ENCODE measurements around the gene IQCF6.

IQCF6 gene

GRCh38 chr3:51779137-51779536 is at the start of gene IQCF6:
Gene IQCF6, minus strand, starts transcription at chr3:51779237. Its CDS starts 13 bp downstream, at chr3:51779224.
- DNase-seq (ENCODE audit: extremely low read depth, low read depth) = no peak
- TF ChIP-seq, protein P1, sequence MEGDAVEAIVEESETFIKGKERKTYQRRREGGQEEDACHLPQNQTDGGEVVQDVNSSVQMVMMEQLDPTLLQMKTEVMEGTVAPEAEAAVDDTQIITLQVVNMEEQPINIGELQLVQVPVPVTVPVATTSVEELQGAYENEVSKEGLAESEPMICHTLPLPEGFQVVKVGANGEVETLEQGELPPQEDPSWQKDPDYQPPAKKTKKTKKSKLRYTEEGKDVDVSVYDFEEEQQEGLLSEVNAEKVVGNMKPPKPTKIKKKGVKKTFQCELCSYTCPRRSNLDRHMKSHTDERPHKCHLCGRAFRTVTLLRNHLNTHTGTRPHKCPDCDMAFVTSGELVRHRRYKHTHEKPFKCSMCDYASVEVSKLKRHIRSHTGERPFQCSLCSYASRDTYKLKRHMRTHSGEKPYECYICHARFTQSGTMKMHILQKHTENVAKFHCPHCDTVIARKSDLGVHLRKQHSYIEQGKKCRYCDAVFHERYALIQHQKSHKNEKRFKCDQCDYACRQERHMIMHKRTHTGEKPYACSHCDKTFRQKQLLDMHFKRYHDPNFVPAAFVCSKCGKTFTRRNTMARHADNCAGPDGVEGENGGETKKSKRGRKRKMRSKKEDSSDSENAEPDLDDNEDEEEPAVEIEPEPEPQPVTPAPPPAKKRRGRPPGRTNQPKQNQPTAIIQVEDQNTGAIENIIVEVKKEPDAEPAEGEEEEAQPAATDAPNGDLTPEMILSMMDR (IDR thresholded peaks at IDR 0.05; ENCODE audit: low read depth, low read length) = no peak

DNA sequence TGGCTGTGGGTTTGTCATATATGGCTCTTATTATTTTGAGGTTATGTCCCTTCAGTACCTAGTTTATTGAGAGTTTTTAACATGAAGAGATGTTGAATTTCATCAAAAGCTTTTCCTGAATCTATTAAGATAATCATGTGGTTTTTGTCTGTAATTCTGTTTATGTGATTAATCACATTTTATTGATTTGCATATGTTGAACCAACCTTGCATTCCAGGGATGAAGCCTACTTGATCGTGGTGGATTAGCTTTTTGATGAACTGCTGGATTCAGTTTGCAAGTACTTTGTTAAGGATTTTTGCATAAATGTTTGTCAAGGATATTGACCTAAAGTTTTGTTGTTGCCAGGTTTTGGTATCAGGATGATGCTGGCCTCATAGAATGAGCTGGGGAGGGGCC is 49.3 kb upstream of the IQCF6 start:
- TF ChIP-seq, protein P1 (IDR thresholded peaks at IDR 0.05; ENCODE audit: low read depth, low read length) = no peak
- DNase-seq (ENCODE audit: extremely low read depth, low read depth) = no peak

DNA sequence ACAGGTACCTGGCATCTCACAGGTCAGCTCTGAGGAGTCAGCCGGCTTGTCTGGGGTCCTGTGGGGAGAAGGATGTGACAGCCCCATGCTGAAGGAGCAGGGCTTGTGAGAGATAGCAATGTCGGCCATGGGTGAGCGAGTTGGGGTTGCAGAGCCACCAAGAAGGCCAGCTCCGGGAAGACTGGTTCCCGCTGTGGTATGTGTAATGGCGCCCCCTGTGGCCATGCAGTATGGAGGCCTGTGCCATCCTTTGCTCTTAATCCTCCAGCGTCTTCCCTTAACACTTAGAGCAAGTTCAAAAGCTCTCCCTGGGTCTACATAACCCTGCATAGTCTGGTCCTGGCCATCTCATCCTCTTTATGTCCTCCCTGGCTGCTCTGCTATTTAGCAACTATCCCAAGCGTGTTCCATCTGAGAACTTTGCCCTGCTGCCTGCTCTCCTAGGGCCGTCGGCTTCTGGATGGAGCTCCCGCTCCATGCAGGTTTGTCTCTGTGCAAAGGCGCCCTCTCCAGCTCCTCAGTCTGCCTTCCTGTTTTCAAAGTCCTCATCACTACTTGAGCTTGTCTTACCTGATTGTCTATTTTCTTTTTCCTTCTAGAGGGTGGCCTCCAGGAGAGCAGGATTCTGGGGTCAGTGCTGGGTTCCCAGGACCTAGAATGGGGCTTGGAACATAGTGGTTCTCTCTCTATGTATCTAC is 40.8 kb upstream of the IQCF6 start:
- TF ChIP-seq, protein P1 (IDR thresholded peaks at IDR 0.05; ENCODE audit: low read depth, low read length) = no peak
- DNase-seq (ENCODE audit: extremely low read depth, low read depth) = no peak

- no peak for DNase-seq (ENCODE audit: extremely low read depth, low read depth)
- TF ChIP-seq, protein P1 (IDR thresholded peaks at IDR 0.05; ENCODE audit: low read depth, low read length) = no peak
Observed at GRCh38 chr3:51819151-51819550, 40.1 kb upstream of the IQCF6 start.

DNA sequence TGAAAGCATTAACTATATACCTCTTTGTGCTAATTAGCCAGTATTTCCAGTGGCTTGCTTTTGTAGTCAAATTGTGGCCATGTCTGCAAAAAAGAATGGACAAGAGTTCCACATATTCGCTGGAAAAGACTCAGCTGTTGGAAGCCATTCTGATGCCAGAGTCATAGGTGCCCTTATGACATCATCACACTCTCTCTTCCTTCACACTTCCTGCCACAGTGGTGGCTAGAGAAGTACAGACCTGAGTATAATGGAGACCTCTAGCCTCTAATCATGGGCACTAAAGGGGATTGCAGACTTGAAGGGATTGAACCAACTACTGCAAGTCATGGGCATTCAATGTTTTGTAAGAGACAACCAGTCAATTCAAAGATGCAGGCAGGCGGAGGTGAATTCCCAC is 38.3 kb upstream of the IQCF6 start:
- DNase-seq (ENCODE audit: extremely low read depth, low read depth) = no peak
- TF ChIP-seq, protein P1 (IDR thresholded peaks at IDR 0.05; ENCODE audit: low read depth, low read length) = no peak

DNA sequence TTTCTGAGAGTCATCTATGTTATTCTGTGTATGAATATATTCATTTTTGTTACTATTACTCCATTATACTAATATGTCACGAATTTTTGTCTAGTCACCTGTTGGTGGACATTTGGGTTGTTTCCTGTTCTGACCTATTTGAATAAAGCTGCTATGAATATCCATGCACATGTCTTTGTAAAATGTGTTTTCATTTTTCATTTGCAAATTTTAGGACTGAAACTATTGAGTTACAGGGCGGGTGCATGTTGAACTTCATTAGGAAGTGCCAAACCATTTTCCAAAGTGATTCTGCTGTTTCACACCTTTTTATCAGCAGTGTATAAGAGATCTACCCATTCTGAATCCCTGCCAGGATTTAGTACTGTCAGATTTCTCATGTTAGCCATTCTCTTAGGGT is 37.7 kb upstream of the IQCF6 start:
- DNase-seq (ENCODE audit: extremely low read depth, low read depth) = no peak
- TF ChIP-seq, protein P1 (IDR thresholded peaks at IDR 0.05; ENCODE audit: low read depth, low read length) = no peak

- no peak for DNase-seq (ENCODE audit: extremely low read depth, low read depth)
- TF ChIP-seq, protein P1 (IDR thresholded peaks at IDR 0.05; ENCODE audit: low read depth, low read length) = no peak
Observed at GRCh38 chr3:51815614-51816013, 36.6 kb upstream of the IQCF6 start.

Data from AG09319 (cell line).